GM19035 (cell line): ENCODE results near the gene AMBRA1.

Experiments used
- ATAC-seq: cut with Tn5 transposase; IDR thresholded peaks from one replicate; pipeline ENCODE4 v1.9.1; 2021; ENCODE audit not compliant: unreplicated experiment

The AMBRA1 gene

DNA sequence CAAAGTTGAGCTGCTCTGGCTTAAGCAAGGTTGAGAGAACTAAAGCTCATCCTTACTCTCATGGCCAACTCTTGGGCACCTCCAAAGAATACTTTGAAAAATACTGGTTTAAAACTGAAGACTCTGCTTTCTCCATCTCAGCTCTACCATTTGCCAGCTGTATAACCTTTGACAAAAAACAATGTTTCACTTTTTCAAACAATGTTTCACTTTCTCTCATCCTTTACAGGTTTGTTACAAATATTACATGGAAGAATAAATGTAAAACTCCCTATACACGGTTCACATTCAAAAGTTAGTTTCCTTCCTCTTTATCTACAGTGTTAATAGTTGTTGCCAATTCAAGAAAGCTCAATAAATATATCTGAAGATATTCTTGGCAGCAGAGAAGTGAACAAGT is 19.2 kb downstream of the AMBRA1 start:
- ATAC-seq = no peak

DNA sequence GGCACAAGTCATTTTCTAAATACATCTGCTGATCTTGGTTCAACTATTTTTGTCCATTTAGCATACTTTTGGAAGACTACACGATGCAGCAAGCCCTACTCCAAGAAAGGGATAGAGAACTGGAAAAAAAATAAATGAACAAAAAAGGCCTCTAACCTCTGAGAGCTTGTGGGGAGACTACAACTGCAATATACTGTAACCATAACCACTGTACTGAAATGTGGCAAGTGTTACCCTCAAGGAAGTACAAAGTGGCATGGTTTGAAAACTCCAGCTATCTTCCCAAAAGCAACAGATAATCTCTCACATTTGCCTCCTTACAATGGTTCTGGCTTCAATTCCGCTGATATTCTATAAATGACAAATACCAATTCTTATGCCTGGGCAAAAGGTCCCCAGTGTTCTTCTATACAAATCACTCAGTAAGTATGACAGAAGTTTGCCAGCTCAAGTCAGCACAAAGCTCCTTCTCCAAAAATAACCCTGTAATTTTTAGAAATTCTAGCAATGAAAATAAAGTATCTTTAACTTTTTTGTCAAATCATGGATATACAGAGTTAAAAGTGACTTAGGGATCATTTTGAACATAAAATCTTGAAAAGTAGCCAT is 22.9 kb downstream of the AMBRA1 start:
- ATAC-seq = no peak

DNA sequence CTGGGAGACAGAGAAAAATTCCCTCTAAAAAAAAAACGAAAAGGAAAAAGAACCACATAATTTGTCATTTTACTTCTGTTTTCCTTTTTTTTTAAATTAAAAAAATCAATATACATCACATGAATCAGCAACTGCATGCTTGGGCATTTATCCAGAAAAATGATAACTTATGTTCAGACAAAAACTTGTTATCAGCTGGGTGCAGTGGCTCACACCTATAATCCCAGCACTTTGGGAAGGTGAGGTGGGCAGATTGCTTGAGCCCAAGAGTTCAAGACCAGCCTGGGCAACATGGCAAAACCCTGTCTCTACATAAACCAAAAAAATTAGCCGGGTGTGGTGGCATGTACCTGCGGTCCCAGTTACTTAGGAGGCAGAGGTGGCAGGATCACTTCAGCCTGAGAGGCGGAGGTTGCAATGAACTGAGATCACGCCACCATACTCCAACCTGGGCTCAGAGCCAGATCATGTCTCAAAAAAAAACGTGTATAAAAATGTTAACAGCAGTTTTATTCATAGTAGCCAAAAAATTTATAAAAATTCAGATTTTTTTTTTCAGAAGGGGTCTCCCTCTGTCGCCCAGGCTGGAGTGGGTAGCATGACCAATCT is 28.5 kb downstream of the AMBRA1 start:
- ATAC-seq = no peak

DNA sequence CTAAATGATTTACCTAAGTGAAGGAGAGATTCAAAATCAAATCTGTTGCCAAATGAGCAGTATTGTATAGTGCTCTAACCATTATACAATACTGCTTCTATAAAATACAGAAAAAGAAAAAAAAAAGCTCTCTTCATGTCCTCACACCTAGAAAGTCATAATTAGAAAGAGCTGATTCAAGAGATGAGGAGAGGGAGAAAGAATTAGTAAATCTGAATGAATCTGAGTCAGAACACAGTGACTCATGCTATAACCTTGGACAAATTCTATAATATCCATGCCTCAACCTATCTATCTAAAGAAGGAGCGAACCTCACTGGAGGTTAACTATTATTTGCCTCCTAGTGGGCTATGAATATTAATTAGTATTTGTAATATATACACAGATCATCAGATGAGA is 29.4 kb downstream of the AMBRA1 start:
- ATAC-seq = no peak

DNA sequence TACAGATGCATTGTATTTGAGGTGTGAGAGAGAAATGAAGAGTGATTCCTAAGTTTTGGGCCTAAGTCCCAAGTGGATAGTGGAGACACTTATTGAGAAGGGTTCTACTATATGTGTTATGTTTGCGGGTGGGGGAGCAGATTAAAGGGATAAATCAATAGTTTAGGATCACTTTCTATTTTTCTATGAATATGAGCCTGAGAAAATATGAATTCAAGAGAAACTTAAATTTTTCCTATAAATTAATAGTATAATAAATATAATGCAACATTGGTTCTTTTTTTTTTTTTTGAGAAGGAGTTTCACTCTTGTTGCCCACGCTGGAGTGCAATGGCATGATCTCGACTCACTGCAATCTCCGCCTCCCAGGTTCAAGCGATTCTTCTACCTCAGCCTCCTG is 31.3 kb downstream of the AMBRA1 start:
- no peak for ATAC-seq

DNA sequence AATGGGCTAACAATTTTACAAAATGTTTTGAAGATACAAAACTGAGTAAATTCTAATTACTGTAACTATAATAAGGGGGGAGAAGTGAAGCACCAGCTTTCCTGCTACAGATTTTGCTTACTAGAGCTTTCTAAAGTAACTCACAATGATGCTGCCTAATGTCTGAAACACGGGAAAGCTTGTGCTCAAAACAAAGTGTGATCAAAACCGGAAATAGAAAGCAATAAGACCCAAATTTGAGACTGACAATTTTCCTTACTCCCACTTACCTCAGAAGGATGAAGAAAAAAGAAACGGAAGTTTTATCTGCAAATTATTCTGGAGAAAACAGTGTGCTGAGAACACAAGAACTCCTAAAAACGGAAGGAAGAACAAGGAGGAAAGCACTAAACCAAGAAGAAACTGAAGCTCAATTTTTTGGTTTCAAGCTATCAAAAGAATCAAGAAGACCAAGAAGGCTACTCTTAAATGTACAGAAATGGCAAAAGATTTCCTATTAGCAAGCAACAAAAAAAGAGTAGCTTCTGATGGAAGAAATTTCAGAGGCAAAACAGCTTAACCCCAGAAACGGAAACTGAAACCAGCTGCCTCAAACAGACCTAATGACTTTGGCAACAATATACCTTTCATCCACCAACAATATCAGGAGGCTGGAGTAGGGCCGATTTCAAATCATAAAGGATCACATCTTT is 33.4 kb downstream of the AMBRA1 start:
- no peak for ATAC-seq

DNA sequence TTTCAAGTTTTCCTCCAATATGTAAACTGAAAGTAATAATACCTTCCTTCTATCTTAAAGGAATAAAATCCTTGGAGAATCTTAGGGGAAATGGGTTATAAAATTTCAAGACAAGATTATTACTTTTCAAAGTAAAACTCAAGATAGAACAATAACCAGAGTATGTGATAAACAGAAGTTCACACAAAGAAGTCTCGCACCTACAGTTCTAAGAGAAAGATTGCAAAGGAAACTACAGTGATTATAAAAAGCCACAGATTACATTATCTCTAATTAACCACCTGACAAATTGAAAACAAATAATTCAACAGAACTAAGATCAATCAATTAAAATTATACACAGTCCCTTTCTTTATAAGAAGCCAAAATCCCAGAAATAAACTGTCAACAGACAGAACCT is 34.0 kb downstream of the AMBRA1 start:
- ATAC-seq = no peak

DNA sequence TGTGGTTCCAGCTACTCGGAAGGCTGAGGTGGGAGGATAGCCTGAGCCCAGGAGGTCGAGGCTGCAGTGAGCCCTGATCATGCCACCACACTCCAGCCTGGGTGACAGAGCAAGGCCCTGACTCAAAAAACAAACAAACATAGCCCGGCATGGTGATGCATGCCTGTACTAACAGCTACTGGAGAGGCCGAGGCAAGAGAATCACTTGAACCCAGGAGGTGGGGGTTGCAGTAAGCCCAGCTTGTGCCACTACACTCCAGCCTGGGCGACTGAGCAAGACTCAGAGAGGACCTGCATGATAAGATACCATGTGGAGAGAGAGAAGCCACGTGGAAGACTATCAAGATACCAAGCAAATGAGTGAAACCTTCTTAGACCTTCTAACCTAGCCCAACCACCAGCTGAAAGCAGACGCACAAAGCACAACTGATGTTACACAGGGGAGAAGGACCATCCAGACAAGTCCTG is 36.1 kb downstream of the AMBRA1 start:
- ATAC-seq = no peak

DNA sequence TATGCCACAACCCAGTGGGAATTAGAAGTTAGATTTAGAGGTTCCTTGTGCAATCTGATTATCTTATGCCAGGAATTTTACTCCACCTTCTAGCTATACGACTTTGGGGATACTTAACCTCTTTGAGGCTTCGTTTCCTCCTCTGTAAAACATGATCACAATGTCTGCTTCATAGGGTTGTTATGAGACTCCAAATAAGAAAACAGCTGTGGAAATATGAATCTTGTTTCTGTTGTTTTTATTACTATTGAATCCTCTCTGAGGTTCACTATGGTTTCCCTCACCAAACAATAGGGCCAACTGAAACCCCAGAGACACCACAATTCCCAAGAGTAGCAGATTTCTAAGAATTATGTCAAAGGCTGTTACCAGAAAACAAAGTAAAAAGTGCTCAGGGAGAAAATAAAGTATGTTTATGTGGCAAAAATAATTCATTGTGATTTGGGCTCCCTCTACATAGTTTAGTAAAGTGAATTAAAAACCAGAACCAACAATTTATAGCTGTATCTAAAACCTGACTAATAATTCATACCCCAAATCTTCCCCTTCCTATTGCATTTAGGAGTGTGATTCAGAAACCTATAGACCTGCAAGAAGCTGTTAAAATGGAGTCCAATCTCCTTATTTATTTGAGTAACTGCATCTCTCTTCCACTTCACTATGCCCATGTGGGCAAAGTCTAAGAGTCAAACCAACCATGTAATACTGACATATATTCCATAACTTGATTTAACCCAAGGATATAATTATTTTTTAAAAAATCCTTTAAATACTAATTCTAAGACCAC is 38.4 kb downstream of the AMBRA1 start:
- ATAC-seq = no peak

DNA sequence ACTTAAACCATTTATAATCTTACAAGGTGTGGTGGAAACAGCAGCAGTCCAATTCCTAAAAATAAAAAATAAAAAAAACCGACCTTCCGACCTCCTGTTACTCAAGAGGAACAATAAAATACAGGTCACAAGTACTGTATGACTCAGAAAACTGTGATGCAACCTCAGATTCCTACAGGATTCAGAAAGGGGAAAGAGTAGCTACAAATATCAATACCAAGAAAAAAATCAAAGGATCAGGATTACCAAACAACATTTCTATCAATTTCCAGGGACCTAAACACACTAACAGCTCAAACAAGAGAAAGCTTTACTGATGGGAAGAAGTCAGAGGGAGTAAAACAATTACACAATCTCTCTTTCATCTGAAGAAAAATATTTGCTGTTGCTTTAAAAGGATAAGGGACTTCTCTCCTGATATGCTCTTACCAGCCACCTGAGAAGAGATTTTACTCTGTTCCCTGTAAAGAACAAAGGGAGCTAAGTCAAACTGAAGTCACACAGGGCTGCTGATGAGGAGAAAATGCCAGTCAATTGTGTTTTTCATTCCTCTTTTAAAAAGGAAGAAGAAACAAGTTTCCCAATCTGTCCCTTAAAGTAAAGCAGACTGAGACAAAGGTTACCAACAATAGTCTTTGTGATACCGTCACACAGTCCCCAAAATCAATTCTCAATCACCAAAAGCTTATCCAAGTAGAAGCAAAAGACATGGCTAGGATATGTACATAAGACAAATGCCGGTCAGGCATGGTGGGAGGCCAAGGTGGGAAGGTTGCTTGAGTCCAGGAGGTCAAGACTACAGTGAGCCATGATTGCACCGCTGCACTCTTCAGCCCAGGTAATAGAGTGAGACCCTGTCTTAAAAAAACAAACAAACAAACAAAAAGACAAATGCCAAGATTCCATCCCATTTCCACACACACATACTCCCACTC is 39.3 kb downstream of the AMBRA1 start:
- no peak for ATAC-seq

DNA sequence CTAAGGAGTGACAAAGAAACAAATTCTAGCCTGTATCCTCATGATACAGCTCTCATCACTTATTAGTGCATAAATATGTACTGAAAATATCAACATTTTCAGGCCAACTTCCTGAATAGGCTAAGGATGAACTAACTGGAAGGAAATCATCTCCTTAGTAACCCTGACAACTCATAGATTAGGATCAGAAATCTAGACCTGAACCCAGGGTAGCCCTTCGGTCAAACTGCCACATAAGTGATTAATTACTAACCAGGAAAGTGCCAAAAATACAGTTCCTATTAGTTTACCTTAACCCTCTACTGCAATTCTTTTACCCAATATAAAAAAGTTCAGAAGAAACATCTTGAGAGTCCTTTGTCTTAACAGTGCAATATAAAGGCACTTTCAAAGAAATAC is 40.0 kb downstream of the AMBRA1 start:
- ATAC-seq = no peak

DNA sequence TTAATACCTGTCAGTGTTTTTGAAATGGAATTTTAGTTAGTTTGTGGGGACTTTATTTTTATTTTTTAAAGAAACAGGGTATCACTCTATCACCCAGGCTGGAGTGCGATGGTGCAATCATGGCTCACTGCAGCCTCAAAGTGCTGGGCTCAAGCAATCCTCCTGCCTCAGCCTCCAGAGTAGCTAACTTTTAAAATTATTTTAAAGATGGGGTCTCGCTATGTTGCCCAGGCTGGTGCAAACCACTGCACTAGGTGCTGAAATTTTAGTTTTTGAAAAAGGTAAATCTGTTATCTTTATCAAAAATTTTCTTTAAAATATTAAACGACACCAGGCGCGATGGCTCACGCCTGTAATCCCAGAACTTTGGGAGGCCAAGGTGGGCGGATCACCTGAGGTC is 42.6 kb downstream of the AMBRA1 start:
- ATAC-seq = no peak

DNA sequence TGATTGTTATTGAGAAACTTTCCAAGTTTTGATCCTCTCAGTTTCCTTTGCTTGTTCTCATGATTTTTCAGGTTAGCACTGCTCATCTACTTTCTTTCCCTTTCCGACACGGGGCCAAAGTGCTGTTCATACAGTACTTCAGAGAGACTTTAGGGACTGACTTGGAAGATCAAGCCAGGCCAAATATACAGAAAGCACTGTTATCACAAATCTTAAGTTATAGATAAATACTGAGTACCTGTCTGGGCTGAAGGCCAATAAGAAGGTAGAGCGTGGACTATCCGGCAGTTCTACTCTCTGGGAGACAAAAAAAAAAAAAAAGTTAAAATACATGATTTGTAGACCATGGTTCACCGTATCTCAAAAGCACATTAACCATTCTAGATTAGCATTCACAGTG is 46.2 kb downstream of the AMBRA1 start:
- ATAC-seq = no peak

DNA sequence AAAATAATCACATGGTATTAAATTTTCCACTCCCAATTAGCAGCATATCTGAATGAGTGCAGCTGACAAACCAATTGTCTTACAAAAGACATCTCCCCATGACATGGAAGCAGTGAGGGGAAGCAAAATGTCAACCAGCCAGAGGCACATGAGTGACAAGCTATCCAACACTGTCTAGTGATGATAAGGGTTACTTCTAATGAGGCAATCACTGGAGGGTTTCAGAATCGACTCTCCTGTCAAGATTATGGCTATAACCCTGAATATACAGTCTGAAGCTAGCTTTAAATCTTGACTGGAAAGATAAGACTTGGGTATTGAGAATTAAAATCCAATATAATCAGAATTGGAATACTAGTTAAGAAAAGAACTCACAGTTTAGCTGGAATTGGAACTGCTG is 50.3 kb downstream of the AMBRA1 start:
- no peak for ATAC-seq

DNA sequence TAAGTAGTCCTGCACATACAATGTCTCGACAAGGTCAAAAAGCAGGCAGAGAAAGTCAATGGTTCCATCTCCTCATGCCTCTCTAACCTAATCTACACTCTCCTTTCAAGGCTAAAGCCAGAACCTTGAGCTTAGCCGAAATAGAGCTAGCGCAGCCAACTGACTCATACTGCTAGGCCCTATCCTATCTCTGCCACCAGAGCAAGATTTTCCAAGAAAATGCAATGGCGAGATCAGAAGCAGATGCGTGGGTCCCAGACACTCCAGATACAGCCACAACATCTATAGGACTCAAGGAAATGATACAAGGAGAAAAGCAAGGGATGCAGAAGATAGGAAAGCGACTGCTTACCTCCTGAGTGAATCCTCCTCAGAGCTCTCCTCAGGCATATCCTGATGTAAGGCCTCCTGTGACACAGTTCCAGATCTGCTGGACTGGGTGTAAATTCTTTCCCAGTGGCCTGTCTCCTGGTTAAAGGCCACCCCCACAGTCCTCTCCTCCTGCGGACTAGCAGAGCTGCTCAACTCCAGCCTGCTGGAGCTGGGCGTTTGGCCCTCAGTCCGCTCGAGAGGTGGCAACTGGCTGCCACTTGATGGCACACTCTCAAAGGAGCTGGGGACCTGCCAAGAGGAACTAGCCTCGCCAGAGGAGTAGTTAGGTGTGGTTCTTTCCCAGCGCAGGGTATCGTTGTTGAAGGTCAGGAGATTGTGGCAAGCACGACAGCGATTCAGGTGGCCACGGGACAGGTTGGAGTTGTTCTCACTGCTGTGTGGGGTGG is 52.0 kb downstream of the AMBRA1 start:
- no peak for ATAC-seq

DNA sequence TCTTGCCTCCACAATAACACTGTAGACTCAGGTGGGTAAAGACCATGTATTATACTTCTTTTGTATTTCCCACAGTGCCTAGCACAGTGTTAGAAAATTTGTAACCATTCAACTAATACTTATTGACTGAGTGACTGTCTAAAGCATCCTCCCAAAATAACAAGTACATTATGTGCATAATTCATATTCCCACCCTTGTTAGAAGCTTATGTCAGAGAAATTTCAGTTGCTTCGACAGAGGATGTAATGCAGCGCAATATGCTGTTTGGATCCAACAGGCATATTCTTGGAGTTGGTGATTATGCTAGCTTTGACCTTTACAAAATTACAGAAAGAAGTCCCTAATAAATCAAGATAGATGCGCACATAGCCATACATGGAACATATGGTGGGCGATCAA is 53.0 kb downstream of the AMBRA1 start:
- no peak for ATAC-seq

DNA sequence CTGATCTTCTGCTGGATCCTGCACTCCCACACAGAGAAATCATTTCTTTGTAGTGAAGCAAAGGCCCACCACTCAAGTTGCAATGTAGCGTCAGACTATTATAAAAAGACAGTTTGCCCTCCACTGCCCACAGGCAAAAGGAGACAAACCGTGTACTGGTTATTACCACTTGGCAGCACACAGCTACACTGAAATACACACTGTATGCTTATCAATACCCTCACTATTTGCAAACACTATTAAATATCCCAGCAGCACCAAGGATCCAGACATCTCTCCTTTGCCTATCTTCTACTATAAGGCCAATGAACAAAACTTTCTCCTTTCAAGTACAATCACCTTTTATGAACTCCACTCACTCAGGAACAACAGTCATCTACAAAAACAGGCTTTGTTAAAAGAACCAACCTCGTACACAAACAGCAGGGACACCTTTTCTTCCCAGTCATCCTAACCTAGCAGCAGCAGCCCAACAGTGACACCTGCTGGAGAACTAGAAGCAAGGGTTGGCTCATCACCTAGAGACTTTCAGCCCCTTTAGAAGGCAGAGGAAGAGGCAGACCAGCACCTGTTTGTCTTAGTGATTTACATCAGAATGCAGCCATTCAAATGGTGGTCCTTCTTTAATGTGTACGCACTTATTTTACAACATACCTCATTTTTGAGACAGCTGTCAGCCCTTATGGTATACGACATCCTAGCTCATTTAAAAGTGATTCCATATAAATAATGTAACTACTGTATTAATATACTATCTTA is 56.1 kb downstream of the AMBRA1 start:
- ATAC-seq = peak; percentile 52

DNA sequence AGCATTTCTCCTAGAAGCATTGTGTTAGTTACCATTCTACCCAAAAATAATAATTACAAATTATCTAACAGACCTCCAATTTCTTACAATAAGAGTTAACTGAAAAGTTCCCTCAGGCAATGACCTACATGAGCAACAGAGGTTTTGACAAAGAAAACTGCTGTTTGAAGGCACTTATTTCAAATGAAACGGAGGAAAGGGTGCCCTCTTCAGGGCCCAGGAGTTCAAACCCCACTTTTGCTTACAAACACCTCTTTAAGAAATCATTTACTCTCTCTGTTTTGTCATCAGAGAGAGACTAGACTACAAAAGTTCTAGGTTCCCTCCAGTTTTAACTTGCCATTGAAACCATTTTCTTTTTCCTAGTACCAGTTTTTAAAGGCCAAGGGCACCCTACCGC is 56.7 kb downstream of the AMBRA1 start:
- ATAC-seq = no peak

DNA sequence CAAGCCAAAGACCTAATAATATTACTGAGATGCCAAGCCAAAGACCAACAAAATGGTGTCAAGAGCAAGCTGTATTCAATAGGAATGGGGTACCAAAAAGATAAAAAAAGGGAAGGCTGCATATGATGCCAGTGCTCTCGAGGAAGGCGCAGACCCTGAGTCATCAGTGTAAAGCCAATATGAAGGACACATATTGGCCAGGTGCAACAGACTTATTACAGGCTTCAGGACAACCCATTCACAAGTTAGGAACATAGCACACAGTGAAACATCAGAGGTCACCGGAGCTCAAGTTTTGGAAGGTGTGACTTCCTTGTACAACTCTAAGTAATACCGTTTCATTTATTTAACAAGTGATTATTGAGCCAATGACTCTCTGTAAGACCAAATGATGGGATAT is 58.1 kb downstream of the AMBRA1 start:
- no peak for ATAC-seq
